Measurements from ENCODE around the gene IL11. TPM values are rescaled to one million over a fixed set of nuclear protein-coding genes. Genes with fewer than 3 reads are reported as not detected.
"Not testable (repeated sequence)": the region's sequence is repeated elsewhere in the genome, so short reads cannot be mapped to it uniquely, and the experiment has no call there.

The IL11 gene
- total RNA-seq, 3 donors from 2014 or later = 0.24 to 0.32 (median 0.29) TPM

DNA sequence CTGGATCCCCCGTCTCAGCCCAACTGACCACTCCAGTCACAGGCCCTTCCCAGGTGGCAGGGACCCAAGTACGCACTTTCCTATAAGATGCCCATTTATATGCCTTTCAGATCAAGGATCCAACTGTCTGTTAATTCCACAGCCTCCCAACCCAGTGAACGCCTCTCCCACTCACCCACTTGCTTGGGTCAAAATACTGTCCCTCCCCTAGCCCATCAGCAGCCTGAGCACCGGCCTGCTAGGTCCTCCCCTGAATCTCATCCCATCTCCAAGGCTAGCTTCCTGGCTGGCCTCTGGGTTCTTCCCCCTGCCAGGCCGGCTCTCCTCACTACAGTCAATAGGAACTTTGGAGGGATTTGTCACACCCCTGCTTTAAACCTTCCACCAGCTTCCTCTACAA lies 35.4 kb upstream of the IL11 start:
- H3K36me3 ChIP-seq (ENCODE audit: low read depth) = peaks cover 5% of the 10 kb centered on the region
- intact Hi-C loops (cut with DNase I, micrococcal nuclease) = no loop called here

GRCh38 chr19:55402509-55402908 lies 32.2 kb upstream of the IL11 start:
- no peaks in the 10 kb centered on the region for H3K36me3 ChIP-seq (ENCODE audit: low read depth)
- intact Hi-C loops (cut with DNase I, micrococcal nuclease) = no loop called here
- H3K9me3 ChIP-seq = no peaks in the 10 kb centered on the region
- ATAC-seq = no peak
- DNase-seq = no peak
- H3K4me3 ChIP-seq = no peak overlapping the region
- TF ChIP-seq, protein P1, sequence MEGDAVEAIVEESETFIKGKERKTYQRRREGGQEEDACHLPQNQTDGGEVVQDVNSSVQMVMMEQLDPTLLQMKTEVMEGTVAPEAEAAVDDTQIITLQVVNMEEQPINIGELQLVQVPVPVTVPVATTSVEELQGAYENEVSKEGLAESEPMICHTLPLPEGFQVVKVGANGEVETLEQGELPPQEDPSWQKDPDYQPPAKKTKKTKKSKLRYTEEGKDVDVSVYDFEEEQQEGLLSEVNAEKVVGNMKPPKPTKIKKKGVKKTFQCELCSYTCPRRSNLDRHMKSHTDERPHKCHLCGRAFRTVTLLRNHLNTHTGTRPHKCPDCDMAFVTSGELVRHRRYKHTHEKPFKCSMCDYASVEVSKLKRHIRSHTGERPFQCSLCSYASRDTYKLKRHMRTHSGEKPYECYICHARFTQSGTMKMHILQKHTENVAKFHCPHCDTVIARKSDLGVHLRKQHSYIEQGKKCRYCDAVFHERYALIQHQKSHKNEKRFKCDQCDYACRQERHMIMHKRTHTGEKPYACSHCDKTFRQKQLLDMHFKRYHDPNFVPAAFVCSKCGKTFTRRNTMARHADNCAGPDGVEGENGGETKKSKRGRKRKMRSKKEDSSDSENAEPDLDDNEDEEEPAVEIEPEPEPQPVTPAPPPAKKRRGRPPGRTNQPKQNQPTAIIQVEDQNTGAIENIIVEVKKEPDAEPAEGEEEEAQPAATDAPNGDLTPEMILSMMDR (IDR thresholded peaks at IDR 0.05) = no peak
- peaks cover 10% of the 10 kb centered on the region for H3K4me1 ChIP-seq (ENCODE audit: low read depth)

More for the DNA sequence above, 35.4 kb upstream of the IL11 start:
- TF ChIP-seq, protein P1 (IDR thresholded peaks at IDR 0.05) = no peak
- Histone ChIP-seq H3K4me1 (ENCODE audit: low read depth) (peaks cover 12% of the 10 kb centered on the region), H3K9me3 (no peaks in the 10 kb centered on the region), H3K4me3 (no peak overlapping the region)
- DNase-seq = no peak
- ATAC-seq = no peak

- H3K4me3 ChIP-seq; H3K4me1 ChIP-seq (ENCODE audit: low read depth); DNase-seq; H3K36me3 ChIP-seq (ENCODE audit: low read depth); intact Hi-C loops (cut with DNase I, micrococcal nuclease); H3K9me3 ChIP-seq; ATAC-seq: not testable (repeated sequence)
These were observed 31.1 kb upstream of the IL11 start for GRCh38 chr19:55401390-55401789.

DNA sequence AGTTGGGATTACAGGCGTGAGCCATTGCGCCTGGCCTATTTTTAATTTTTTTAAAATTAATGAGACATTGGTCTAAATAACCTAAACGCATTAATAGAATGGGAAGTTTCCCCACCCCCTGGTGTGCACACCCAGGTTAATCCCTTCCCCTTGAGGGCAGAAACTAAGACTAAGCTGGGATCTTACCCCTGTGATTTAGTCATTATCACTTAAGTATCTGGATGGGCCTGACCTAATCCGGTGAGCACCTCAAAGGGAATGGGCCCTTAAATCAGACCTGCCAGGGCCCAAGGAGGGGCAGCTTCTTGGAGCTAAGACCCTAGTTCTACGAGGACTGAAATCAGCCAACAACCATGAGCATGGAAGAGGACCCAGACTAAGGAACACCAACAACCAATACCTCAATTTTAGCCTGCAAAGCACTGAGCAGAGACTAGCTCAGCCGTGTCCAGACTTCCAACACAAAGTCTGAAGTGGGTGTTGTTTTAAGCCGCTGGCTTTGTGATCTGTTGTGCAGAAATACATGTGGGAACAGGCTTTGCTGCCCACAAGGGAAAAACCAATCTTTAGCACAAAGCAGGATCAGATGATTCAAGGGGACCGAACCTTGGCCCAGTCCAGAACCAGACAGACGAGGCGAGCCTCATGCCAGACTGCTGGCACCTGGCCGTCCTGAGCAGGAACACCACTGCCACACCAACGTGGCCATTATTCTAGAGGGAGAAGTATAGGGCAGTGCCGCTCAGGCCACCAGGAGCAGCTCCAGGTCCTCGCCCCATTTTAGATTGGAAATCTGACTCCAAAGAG lies 30.2 kb upstream of the IL11 start:
- no peaks in the 10 kb centered on the region for H3K4me1 ChIP-seq (ENCODE audit: low read depth)
- ATAC-seq = no peak
- H3K4me3 ChIP-seq = no peak overlapping the region
- H3K36me3 ChIP-seq (ENCODE audit: low read depth) = no peaks in the 10 kb centered on the region
- intact Hi-C loops (cut with DNase I, micrococcal nuclease) = no loop called here
- TF ChIP-seq, protein P1 (IDR thresholded peaks at IDR 0.05) = no peak
- no peaks in the 10 kb centered on the region for H3K9me3 ChIP-seq
- no peak for DNase-seq

DNA sequence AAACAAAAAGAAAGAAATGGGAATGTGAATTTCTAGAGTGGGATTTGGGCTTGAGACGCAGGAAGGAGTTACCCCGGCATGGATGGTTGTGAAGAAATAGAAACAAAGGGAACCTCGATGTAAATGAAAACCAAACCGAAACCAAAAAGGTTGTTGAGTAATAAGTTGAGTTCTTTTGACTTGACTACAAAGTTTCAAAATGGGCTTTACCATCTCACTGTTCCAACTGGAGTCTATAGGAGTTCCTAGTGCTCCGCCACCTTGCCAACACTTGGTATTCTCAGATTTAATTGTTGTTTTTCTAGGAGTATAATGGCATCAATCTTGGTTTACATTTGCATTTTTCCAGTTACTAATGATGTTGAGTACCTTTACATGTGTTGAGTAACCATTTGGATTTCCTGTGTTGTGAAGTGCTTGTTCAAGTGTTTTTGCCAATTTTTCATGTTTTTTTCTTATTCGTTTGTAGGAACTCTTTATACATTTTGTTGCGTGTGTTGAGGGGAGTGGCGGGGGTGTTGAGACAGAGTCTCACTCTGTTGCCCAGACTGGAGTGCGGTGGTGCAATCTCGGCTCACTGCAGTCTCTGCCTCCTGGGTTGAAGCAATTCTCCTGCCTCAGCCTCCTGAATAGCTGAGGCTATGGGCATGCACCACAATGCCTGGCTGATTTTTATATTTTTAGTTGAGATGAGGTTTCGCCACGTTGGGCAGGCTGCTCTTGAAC lies 28.1 kb upstream of the IL11 start:
- no peaks in the 10 kb centered on the region for H3K9me3 ChIP-seq
- H3K36me3 ChIP-seq (ENCODE audit: low read depth) = no peaks in the 10 kb centered on the region
- DNase-seq = no peak
- no peak overlapping the region for H3K4me3 ChIP-seq
- intact Hi-C loops (cut with DNase I, micrococcal nuclease) = no loop called here
- no peak for ATAC-seq
- TF ChIP-seq, protein P1 (IDR thresholded peaks at IDR 0.05) = no peak
- no peaks in the 10 kb centered on the region for H3K4me1 ChIP-seq (ENCODE audit: low read depth)
